Measurements from ENCODE around the gene FSTL4.

FSTL4 gene

GRCh38 chr5:133266527-133266878, 345.8 kb downstream of the FSTL4 start:
- DNase-seq (ENCODE audit: low read depth in 2 of 2): no peak

GRCh38 chr5:133265720-133266526, 346.4 kb downstream of the FSTL4 start:
- DNase-seq (ENCODE audit: low read depth in 2 of 2): no peak

- no peak for DNase-seq (ENCODE audit: low read depth in 2 of 2)
Measured at GRCh38 chr5:133265257-133265656, 347.1 kb downstream of the FSTL4 start.

- no peak for DNase-seq (ENCODE audit: low read depth in 2 of 2)
Measured at GRCh38 chr5:133262690-133263089, 349.7 kb downstream of the FSTL4 start.

- no peak for DNase-seq (ENCODE audit: low read depth in 2 of 2)
Measured at GRCh38 chr5:133261993-133262392, 350.3 kb downstream of the FSTL4 start.

GRCh38 chr5:133260715-133261114, 351.6 kb downstream of the FSTL4 start:
- no peak for DNase-seq (ENCODE audit: low read depth in 2 of 2)

- DNase-seq (ENCODE audit: low read depth in 2 of 2): no peak
Measured at GRCh38 chr5:133259199-133259997, 352.9 kb downstream of the FSTL4 start.

- no peak for DNase-seq (ENCODE audit: low read depth in 2 of 2)
Measured at GRCh38 chr5:133257977-133258376, 354.4 kb downstream of the FSTL4 start.

- DNase-seq (ENCODE audit: low read depth in 2 of 2): no peak
Measured at GRCh38 chr5:133256276-133256675, 356.1 kb downstream of the FSTL4 start.

GRCh38 chr5:133254803-133255202, 357.5 kb downstream of the FSTL4 start:
- no peak for DNase-seq (ENCODE audit: low read depth in 2 of 2)

GRCh38 chr5:133253671-133254070, 358.7 kb downstream of the FSTL4 start:
- no peak for DNase-seq (ENCODE audit: low read depth in 2 of 2)

GRCh38 chr5:133253070-133253469, 359.3 kb downstream of the FSTL4 start:
- no peak for DNase-seq (ENCODE audit: low read depth in 2 of 2)

GRCh38 chr5:133252133-133252480, 360.2 kb downstream of the FSTL4 start:
- DNase-seq (ENCODE audit: low read depth in 2 of 2): no peak

- DNase-seq (ENCODE audit: low read depth in 2 of 2): no peak
Measured at GRCh38 chr5:133251296-133252132, 360.8 kb downstream of the FSTL4 start.

- no peak for DNase-seq (ENCODE audit: low read depth in 2 of 2)
Measured at GRCh38 chr5:133250527-133250926, 361.8 kb downstream of the FSTL4 start.

GRCh38 chr5:133249593-133249992, 362.7 kb downstream of the FSTL4 start:
- DNase-seq (ENCODE audit: low read depth in 2 of 2): no peak

GRCh38 chr5:133247881-133248624, 364.3 kb downstream of the FSTL4 start:
- DNase-seq (ENCODE audit: low read depth in 2 of 2): no peak

- no peak for DNase-seq (ENCODE audit: low read depth in 2 of 2)
Measured at GRCh38 chr5:133247151-133247709, 365.1 kb downstream of the FSTL4 start.

- DNase-seq (ENCODE audit: low read depth in 2 of 2): no peak
Measured at GRCh38 chr5:133246376-133247150, 365.8 kb downstream of the FSTL4 start.

- no peak for DNase-seq (ENCODE audit: low read depth in 2 of 2)
Measured at GRCh38 chr5:133246053-133246370, 366.3 kb downstream of the FSTL4 start.
